Epithelial cell of esophagus (primary cell): ENCODE results near the gene FBXL22.

ENCODE experiments used
- DNase-seq: peaks from one replicate; pipeline ENCODE4 v3.0.0; 2010; ENCODE audit warnings: low read depth
- H3K4me3 ChIP-seq: 2 replicates; pipeline ENCODE4 v1.5.1; 2011; ENCODE audit warnings: mild to moderate bottlenecking, low read length, control low read depth
- TF ChIP-seq, protein P1 (sequence below): IDR thresholded peaks from 2 replicates; pipeline ENCODE4 v1.5.1; 2011; ENCODE audit warnings: low read depth, mild to moderate bottlenecking, low read length, control low read depth, inconsistent platforms; ENCODE audit not compliant: insufficient read depth; ENCODE audit errors: missing control alignments

FBXL22 gene

DNA sequence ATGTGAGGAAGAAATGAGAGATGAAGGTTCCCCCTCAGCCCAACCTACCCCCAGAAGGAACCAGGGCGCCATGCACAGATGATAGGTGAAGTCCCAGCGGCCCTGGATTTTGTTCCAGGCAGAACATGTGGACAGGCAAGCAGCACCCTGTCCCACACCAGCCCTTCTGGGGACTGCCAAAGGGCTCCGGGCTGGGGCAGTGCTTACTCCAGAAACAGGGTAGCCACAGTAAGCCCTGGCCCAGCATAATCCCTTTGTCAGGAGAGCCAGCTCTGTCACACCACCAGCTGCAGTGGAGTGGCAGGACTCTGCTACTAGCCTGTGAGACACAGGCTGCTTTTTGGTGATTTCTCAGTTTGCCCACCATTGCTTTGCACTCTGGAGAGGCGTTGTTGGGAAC, 6.3 kb downstream of the FBXL22 start:
- TF ChIP-seq, protein P1, sequence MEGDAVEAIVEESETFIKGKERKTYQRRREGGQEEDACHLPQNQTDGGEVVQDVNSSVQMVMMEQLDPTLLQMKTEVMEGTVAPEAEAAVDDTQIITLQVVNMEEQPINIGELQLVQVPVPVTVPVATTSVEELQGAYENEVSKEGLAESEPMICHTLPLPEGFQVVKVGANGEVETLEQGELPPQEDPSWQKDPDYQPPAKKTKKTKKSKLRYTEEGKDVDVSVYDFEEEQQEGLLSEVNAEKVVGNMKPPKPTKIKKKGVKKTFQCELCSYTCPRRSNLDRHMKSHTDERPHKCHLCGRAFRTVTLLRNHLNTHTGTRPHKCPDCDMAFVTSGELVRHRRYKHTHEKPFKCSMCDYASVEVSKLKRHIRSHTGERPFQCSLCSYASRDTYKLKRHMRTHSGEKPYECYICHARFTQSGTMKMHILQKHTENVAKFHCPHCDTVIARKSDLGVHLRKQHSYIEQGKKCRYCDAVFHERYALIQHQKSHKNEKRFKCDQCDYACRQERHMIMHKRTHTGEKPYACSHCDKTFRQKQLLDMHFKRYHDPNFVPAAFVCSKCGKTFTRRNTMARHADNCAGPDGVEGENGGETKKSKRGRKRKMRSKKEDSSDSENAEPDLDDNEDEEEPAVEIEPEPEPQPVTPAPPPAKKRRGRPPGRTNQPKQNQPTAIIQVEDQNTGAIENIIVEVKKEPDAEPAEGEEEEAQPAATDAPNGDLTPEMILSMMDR = no peak
- no peak for DNase-seq
- no peak overlapping the region for H3K4me3 ChIP-seq

DNA sequence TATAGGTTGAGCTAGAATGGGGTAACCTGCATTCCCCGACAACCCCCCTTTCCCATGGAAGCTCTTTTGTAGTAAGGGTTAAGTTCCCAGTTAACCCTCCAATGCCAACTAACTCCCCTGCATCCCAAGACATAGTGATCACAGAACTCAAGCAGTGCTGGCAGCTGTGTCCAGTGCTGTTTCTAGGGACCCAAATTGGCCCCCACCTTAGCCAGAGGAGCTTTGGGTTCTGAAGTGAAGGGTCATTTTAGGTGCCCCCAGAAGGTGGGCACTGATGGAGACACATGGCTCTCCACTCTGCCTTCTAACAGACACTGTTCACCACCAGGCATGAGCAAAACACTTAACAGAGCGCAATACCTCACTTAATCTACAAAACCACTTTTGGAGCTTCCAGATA, 7.1 kb downstream of the FBXL22 start:
- TF ChIP-seq, protein P1 = no peak
- H3K4me3 ChIP-seq = no peak overlapping the region
- no peak for DNase-seq

DNA sequence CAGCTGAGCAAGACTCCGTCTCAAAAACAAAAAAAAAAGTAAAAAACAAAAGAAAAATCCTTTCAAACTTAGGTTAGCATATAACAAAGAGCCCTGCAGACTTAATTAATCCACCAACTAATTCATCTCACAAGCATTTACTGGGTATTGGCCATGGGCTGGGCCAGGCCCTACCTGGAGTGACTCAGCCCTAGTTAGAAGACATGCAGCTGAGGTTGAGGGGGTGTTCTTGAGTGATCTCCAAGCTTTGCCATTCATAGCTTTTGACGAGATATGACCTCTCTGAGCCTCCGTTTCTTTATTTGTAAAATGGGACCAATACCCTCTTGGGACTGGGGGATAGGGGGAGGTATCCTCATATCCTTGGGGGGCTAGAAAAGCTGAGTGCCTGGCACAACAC, 7.8 kb downstream of the FBXL22 start:
- DNase-seq = peak; percentile 76
- TF ChIP-seq, protein P1 = no peak
- H3K4me3 ChIP-seq = no peak overlapping the region

DNA sequence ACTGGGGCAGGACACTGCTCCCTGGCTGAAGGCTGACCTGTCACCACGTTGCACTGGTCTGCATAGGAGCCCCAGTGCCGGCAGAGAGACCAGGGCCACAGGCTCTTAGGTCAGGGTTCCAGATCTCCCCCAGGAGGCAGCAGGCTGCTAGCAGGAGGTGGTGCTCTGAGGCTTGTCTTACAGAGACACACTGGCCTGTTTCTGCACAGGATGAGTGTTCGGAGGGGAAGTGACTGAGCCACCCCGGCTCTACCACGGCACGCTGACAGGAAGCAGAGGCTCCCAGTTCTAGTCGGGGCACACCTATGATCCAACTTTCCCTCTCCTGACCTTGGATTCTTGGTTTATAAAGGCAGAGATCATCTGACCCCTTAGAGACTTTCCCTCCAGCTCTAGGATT, 8.6 kb downstream of the FBXL22 start:
- DNase-seq = no peak
- TF ChIP-seq, protein P1 = no peak
- no peak overlapping the region for H3K4me3 ChIP-seq

DNA sequence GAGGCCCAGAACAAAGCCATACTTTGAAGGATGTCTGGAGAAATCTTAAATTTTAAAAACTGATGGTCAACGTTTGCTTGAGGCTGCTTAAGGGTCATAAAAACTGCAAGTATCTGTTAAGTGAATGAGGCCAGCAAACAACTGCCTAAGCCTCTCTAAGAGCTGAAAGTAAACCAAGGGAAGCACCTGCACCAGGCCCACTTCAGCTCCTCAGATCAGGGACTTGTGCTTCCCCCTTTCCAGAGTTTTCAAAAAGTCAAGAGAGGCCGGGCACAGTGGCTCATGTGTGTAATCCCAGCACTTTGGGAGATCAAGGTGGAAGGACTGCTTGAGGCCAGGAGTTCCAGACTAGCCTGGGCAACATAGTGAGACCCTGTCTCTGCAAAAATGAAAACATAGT, 9.1 kb downstream of the FBXL22 start:
- no peak overlapping the region for H3K4me3 ChIP-seq
- no peak for DNase-seq
- TF ChIP-seq, protein P1 = no peak

DNA sequence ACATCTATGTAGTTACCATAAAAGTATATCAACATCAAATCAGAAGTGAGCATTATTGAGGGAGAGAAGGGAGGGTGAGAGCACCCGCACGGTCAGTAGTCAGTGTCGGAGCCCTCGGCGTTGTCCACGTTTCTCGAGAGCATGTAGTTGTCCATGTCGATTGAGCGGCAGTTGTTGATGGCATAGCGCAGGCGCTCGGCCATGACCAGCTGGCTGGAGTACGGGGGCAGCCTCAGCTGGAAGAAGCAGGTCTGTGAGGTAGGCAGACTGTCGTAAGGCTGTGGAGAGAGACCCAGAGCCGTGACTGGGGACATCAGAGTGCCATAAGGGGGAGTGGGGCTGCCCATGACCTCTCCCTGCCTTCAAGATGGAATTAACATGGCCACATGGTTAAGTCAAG, 11.8 kb downstream of the FBXL22 start:
- no peak for DNase-seq
- no peak overlapping the region for H3K4me3 ChIP-seq
- TF ChIP-seq, protein P1 = no peak

DNA sequence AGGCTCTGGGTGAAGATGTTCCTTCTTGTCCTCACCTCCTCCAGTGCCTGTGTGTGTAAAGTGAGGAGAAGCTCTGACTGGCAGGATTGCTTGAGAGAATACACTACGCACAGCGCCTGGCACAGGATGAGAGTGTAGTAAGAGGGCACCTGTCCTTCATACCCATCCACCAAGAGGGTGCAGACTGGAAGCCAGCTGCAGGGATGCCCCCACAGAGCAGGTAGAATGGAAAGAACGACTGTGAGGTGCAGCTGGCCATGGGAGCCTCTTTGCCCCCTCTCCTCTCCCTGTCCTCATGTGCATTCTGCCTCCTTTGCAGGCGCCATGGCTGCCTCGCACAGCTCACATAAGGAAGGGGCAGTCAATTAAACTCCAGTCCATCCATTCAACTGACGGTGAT, 12.3 kb downstream of the FBXL22 start:
- H3K4me3 ChIP-seq = no peak overlapping the region
- DNase-seq = no peak
- TF ChIP-seq, protein P1 = no peak
